NB4 (cell line): ENCODE data around the gene ZFYVE28.

Experiments used
- MYC ChIP-seq: IDR thresholded peaks from 2 replicates; pipeline ENCODE4 v1.6.1; 2011; ENCODE audit warnings: low read depth, low read length
- POLR2A ChIP-seq: IDR thresholded peaks from 2 replicates; pipeline ENCODE4 v1.6.1; 2011; ENCODE audit warnings: mild to moderate bottlenecking; ENCODE audit not compliant: insufficient read length; ENCODE audit errors: extremely low read depth
- TF ChIP-seq, protein P1 (sequence below): IDR thresholded peaks from one replicate; pipeline ENCODE4 v1.5.1; 2012; ENCODE audit warnings: low read depth, low read length
- TF ChIP-seq, protein P2 (sequence below): IDR thresholded peaks from 2 replicates; pipeline ENCODE4 v1.6.1; 2011; ENCODE audit warnings: low read depth, low read length

DNA sequence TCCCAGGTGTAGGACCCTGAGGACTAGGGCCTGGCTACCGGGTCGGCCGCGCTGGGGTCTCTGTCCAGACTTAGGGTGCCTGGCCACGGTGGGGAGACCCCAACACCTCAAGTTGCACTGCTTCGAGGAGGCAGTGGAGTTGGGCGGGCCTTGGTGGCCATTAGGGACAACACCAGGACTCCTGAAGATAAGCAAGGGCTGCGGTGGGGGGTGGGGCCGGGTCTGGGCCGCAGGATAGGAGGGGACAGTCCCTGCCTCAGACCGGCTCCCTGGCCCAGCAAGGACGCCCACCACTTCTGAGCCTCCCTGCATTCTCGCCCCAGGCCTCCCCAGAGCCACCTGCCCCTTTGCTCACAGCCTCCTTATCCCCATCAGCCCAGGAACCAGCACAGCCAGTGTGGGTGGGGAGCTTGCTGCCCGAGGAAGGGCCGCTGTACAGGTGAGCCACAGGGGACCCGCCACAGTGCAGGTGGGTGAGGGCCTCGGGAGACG is 151.1 kb downstream of the ZFYVE28 start:
- TF ChIP-seq, protein P1, sequence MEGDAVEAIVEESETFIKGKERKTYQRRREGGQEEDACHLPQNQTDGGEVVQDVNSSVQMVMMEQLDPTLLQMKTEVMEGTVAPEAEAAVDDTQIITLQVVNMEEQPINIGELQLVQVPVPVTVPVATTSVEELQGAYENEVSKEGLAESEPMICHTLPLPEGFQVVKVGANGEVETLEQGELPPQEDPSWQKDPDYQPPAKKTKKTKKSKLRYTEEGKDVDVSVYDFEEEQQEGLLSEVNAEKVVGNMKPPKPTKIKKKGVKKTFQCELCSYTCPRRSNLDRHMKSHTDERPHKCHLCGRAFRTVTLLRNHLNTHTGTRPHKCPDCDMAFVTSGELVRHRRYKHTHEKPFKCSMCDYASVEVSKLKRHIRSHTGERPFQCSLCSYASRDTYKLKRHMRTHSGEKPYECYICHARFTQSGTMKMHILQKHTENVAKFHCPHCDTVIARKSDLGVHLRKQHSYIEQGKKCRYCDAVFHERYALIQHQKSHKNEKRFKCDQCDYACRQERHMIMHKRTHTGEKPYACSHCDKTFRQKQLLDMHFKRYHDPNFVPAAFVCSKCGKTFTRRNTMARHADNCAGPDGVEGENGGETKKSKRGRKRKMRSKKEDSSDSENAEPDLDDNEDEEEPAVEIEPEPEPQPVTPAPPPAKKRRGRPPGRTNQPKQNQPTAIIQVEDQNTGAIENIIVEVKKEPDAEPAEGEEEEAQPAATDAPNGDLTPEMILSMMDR = no peak
- TF ChIP-seq POLR2A = no peak
- TF ChIP-seq, protein P2, sequence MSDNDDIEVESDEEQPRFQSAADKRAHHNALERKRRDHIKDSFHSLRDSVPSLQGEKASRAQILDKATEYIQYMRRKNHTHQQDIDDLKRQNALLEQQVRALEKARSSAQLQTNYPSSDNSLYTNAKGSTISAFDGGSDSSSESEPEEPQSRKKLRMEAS = no peak
- TF ChIP-seq MYC = no peak
